ENCODE measurements around the gene OTUD5.
A peak's percentile ranks its signal among the peaks of the same experiment; 100 is the strongest.

OTUD5 gene

DNA sequence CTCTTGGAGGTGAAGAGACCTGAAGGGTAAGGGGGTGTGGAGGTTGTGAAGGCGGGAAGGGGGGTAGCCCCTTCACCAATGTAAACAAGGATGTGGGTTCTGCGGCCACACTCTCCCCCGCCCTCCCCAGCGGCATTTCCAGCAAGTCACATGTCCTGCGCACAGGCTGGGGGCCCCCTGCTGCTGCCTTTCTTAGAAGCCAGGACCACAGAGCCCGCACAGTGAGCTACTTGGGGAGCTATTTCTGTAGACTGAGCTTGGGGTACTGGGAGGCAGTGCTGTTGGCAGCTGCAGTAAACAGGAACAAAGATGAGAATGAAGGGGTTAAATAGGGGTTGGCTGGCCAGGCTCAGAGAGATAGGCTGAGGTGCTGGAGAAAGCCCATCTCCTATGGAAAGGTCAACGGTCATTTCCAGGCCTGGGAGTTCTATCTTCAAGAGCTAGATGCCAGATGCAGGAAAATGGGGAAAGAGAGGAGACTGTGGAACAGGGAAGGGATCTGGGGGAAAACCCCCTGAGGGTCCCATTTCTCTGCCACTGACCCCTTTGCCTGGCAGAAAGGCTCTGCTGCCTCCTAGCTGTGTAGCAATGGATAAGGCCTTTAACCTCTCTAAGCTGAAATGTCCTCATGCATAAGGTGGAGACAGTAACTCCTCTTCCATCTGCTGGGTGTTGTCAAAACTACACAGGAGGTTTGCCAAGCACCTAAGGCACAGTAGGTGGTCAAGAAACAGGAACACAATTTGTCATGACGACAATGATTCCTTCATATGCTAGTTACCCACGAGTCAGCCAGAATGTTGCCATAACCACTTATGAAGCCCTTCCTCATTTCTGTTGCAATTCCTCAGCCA is 20.1 kb downstream of the OTUD5 start:
- DNase-seq: peak; percentile 94

GRCh38 chrX:48936429-48937053 is 20.9 kb downstream of the OTUD5 start:
- DNase-seq: no peak

DNA sequence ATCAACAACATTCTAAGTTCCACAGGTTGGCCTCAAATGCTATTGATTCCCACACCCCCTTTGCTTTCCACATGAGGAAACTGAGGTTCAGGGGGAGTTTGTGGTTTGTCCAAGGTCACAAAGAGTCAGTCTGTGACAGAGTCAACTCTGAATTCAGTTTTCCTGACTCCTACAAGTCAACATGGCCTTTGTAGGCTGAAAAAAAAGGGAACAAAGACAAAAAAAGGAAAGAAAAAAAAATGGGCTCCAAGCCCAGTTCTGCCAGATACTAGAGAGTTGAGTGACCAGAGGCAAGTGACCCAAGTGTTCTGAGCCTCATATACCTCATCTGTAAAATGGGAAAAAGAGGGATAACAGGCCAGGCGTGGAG is 22.1 kb downstream of the OTUD5 start:
- peak; percentile 20 for DNase-seq

GRCh38 chrX:48934581-48935300 is 22.7 kb downstream of the OTUD5 start:
- DNase-seq: no peak

GRCh38 chrX:48933757-48934156 is 23.6 kb downstream of the OTUD5 start:
- DNase-seq: no peak

DNA sequence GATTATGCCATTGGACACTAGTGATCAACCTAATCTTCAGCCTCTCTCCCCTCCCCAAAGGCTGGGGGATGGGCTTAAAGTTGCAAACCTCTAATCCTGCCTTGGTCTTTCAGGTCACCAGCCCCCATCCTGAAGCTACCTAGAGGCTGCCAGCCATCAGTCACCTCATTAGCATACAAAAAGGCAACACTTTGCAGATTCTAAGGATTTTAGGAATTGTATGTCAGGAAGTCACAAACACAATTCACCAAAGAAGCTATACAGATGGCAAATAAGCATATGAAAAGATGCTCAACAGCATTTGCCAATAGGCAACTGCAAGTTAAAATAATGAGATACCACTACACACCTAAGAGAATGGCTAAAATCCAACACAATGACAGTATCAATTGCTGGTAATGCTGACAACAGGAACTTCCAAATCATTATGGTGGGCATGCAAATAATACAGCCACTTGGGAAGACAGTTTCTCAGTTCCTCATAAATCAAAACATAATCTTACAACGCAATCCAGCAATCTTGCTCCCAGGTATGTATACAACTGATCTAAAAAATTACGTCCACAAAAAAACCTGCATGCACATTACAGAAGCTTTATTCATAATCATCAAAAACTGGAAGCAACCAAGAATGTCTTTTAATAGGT is 29.5 kb downstream of the OTUD5 start:
- no peak for DNase-seq

GRCh38 chrX:48927123-48927522 is 30.3 kb downstream of the OTUD5 start:
- no peak for DNase-seq

- DNase-seq: no peak
These were observed 33.1 kb downstream of the OTUD5 start for GRCh38 chrX:48924270-48924669.

DNA sequence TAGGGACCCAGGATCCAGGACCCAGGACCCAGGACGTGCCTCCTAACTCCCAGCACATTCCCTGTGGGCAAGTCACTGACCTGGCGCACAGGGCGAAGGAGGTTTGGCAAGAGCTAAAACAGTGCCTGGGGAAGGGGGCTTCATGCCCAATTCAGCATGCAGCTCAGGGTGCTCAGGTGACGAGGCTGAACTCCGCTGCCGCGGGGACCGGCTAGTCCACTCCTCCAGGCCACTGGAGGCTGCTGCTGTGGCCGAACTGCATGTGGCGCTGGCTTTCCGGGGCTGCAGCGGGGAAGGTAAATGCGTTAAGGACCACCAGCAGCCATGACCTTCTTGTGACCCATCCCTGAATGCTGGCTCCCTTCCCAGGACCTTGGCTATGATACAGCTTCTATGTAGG is 33.6 kb downstream of the OTUD5 start:
- DNase-seq: no peak

GRCh38 chrX:48920718-48921104 is 36.7 kb downstream of the OTUD5 start:
- DNase-seq: no peak

- peak; percentile 77 for DNase-seq
These were observed 37.3 kb downstream of the OTUD5 start for GRCh38 chrX:48919947-48920717.

- DNase-seq: no peak
These were observed 38.0 kb downstream of the OTUD5 start for GRCh38 chrX:48919360-48919841.

- DNase-seq: peak; percentile 97
These were observed 38.6 kb downstream of the OTUD5 start, which contains the start of gene PIM2 for GRCh38 chrX:48918643-48919340. Gene PIM2 (minus strand): TSS chrX:48919024. CDS start chrX:48918834, 190 bp downstream.

DNA sequence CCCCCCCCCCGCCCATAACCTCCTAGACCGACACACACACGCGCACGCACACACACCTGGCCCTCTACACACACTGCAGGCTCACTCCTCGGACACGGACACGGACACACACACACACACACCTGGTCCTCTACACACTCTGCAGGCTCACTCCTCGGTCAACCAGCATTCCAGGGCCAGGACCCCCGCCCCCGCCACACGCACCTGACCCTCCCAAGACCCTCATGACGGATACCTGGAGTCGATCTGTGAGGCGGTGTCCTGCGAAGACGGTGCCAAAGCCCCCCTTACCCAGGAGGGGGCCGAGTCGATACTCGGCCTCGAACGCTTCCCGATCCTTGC is 39.1 kb downstream of the OTUD5 start:
- peak; percentile 45 for DNase-seq

DNA sequence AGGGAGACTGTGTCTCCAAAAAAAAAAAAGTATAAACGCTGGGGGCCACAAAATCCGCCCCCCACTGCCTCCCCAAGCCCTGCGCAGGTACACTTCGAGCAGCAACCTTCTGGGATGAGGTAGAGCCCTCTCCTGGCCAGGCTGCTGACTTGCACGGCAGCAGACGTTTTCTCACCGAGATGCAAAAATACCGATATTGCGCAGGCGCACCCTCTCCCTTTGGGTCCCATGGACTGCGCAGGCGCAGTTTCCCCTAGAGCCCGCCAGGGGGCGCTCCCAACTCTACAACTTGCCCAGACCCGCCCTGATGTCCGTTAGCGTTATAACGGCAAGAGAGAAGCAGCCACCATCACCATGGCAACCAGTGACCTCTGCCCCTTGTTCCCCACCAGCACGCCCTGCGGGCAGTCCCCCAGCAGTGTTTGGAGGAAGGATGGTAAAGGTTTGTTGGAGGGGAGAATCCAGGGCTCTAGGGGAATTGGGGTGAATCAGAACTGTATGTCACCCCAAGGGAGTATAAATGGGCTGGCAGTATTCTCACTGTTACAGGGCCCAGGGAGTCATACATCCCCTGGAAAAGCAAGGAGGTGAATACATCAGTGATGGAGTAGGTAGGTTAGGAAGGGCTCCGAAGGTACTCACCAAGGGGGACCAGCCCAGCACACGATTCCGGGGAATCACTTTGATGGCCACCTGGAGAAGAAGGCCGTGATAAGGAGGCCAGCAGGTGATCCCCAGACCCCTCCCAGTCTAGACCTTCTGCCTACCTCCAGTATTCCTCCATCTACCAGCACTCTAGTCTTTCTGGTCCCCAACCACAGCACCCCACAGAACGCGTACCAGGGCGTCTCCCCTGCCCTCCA is 40.0 kb downstream of the OTUD5 start:
- peak; percentile 96 for DNase-seq

DNA sequence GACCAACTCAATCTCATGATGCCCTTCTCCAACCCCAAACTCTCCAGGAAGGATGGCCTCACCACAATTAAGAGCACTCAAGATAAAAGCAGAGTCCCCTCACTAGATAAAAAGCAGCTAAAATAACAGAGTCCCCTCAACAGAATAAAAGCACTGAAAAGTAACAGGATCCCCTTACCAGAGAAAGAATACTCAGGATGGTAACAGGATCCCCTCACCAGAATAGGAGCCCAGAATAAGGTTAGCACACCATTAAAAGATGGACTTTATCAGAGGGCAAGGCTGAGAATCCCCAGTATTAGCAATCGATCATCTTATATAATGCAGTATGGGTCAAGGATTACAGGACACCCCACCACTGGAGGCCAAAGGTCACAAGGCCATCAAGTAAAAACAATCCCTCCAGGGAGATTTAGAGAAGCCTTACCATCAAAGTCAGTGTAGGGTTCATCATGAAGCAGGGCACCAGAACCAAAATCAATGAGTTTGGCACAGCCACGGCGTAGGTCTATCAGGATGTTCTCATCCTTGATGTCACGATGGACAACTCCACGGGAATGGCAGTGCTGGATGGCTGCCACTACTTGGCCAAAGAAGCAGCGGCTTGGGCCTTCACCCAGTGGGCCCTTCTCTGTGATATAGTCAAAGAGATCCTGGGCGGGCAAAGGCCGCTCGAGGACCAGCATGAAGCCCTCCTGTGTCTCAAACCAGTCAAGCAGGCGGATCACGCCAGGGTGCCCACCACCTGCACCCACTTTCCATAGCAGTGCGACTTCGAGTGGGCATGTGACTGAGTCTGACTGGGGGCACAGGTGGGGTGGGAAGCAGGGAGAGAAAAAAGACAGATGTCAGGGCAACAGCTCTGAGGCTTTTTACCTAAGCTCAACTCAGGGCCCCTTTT is 42.6 kb downstream of the OTUD5 start:
- no peak for DNase-seq

GRCh38 chrX:48913605-48914366 is 43.6 kb downstream of the OTUD5 start:
- DNase-seq: peak; percentile 10

- DNase-seq: peak; percentile 96
These were observed 45.8 kb downstream of the OTUD5 start, which contains the start of gene SLC35A2 for GRCh38 chrX:48911412-48912182. Gene SLC35A2 (minus strand): TSS chrX:48911646. CDS start chrX:48911636, 10 bp downstream.
